Stimulated activated CD4-positive, alpha-beta T cell treated with anti-CD3 and anti-CD28 coated beads, Interleukin-2, amount 100 ng/mL, for 48 hours (primary cell): ENCODE measurements around the gene CRNN.

ENCODE experiments used
- DNase-seq, 2 donors: peaks; one replicate each; pipeline ENCODE4 v3.0.0-alpha.2; 2020

CRNN gene

GRCh38 chr1:152415454-152416227 is 1.6 kb upstream of the CRNN start:
- DNase-seq: no peak

GRCh38 chr1:152412756-152413155 is 1.3 kb downstream of the CRNN start:
- DNase-seq: no peak

DNA sequence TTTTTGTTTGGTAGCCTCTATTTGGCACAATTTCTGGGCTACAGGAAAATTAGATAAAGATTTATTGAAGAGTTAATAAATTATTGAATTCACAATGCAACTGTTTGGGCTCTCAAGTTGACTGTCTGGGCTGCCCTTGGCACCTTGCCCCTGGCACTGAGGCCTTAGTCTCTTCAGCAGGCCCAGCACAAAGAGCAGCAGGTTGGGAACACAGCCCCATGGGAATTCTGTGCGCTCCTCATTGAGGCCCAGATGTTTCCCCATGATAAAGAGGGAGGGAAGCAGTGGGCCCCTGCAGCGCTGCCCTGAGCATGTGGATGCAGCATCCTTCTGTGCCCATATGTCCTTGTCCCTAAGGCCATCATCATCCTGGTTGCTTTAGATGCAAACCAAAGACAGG is 2.9 kb downstream of the CRNN start:
- DNase-seq: no peak

- no peak for DNase-seq
These were observed 3.5 kb downstream of the CRNN start for GRCh38 chr1:152410599-152410998.

DNA sequence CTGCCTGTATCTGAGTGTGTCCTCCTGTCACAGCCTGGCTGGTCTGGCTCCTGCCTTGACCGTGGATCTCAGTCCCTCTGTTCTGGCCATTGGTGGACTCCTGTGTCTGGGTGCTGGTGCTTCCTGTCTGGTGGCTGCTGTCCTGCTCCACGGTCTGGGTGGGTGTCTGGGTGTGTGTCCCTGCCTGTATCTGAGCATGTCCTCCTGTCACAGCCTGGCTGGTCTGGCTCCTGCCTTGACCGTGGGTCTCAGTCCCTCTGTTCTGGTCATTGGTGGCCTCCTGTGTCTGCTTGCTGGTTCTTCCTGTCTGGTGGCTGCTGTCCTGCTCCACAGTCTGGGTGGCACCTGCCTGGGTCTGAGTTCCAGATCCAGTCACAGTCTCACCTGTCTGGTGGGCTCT is 4.0 kb downstream of the CRNN start:
- no peak for DNase-seq

DNA sequence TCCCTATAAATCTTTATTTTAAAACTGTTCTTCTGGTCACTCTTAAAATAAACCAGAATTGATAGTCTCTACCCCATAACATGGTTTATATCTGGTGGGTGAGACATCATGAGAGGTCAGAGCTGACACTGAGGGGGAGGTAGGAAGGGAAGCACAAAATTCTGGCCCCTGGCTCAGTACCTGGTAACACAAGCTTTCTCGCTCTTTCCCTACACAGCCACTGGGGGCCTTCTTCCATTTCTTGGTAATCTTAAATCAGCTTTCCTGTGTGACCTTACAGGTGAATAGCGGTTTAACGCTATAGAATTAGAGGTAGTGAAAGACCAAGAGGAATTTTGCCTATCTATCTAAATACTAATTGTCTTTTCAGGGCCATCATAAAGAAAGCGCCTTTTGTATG is 5.4 kb downstream of the CRNN start:
- DNase-seq: no peak

- peak in 1 of 2 donors; percentile 0 for DNase-seq
These were observed 15.0 kb downstream of the CRNN start for GRCh38 chr1:152398812-152399698.

DNA sequence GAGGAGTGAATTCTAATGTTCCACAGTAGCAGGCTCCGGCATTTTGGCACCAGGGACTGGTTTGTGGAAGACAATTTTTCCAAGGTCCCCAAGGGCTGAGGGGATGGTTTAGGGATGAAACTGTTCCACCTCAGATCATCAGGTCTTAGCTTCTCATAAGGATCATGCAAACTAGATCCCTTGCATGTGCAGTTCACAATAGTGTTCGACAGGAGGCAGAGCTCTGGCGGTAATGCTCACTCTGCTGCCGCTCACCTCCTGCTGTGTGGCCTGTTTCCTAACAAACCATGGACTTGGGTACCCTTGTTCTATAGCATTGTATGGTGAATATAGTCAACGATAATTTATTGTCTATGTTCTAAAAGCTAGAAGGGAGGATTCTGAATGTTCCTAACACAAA is 16.6 kb downstream of the CRNN start:
- DNase-seq: no peak

- no peak for DNase-seq
These were observed 19.9 kb downstream of the CRNN start for GRCh38 chr1:152394151-152394550.

DNA sequence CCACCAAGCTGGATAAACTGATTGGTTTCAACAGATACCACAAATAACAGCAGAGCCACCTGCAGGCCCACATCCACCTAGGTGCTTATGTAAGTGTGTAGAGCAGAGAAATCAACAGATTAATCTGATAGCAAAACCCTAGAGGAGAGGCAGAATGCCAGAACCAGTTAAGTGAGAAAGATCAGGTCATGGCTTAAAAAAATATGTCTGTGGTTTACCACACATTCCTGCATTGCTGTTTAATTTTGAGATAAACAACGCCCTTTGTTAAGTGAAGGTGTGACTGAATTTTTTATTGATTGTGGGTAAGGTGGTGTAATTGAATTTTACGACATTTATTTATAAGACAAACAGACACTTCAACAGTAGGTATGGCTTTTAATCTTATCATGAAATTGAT is 21.2 kb downstream of the CRNN start:
- no peak for DNase-seq

- DNase-seq: no peak
These were observed 25.2 kb downstream of the CRNN start for GRCh38 chr1:152388889-152389288.

GRCh38 chr1:152386940-152387339 is 27.1 kb downstream of the CRNN start:
- DNase-seq: no peak

DNA sequence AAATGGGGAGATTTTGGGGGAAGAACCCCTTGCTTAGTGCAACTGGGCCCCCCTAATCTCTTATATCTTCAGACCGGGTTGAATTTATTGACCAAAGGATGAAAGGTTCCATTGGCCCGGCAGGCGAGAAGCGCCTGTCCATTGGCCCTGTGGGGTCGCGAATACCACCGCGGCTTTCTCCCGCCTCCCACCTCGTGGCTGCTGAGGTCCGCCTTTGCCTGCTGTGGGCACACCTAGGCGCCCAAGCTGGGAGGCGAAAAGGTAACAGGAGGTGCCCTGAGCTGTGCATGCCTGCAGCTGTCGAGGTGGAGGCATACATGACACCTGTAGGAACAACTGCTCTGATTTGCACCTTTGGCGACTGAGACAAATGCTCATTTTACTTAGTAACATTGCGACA is 33.1 kb downstream of the CRNN start:
- no peak for DNase-seq

- no peak for DNase-seq
These were observed 39.6 kb downstream of the CRNN start for GRCh38 chr1:152374451-152374850.

DNA sequence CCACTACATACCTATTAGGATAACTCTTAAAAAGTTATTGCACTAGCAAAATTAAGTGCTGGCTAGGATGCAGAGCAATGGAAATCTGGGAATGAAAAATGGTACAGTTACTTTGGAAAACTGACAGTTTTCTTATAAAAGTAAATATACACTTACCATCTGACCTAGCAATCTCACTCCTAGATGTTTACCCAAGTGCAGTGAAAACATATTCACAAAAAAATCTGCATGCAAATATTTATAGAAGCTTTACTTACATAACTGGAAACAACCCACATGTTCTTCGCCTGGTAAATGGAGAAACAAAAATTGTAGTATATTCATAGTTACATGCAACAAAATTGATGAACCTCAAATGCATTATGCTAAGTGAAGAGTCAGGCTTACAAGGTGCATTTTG is 41.4 kb downstream of the CRNN start:
- no peak for DNase-seq

GRCh38 chr1:152367436-152367835 is 46.6 kb downstream of the CRNN start:
- no peak for DNase-seq

DNA sequence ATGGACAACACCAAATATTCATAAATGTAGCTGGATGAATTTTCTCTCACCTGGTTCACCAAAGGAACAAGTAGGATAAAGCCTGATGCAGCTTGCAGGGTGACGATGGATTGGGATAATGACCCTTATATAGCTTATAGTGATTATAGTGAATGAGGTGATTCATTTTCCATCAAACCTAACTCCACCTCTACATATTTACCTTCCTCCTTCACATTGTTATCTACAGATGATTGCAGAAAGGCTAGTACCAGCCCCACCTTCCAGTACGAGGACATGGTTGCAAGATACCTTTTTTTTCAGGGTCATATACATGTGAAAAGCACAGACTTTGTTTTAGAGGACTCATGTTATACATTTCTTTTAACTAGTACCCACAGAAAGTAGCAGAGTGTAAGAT is 54.2 kb downstream of the CRNN start, which contains the start of gene FLG2:
Gene FLG2, minus strand, starts transcription at position 101 of the 400 bp plus-strand sequence. CDS start 1,122 bp downstream, outside the sequence.
- no peak for DNase-seq
